Upper lobe of left lung (tissue), 4 donors: ENCODE results near the gene SLN.

ENCODE experiments used
- EP300 ChIP-seq, 4 donors: sonication (generic); formaldehyde crosslinking; IDR thresholded peaks; one replicate each; pipeline ENCODE4 v1.5.1; 2017; ENCODE audit warnings: antibody characterized with exemption in 4 of 4, control low read depth in 2 of 4
- POLR2A ChIP-seq, 4 donors: fragments of 450-650 bp; IDR thresholded peaks; one replicate each; pipeline ENCODE4 v1.5.1; 2016 to 2017; ENCODE audit warnings: antibody characterized with exemption in 4 of 4, mild to moderate bottlenecking in 2 of 4
- POLR2AphosphoS5 ChIP-seq, 2 donors: sonication (generic); formaldehyde crosslinking; IDR thresholded peaks; one replicate each; pipeline ENCODE4 v1.5.1; 2017; ENCODE audit warnings: antibody characterized with exemption in 2 of 2
- TF ChIP-seq, protein P1 (sequence below), 6 experiments: fragments of 450-650 bp in 4 of 6; fragments of 200-600 bp in 2 of 6; sonication (generic) in 2 of 6; IDR thresholded peaks; one replicate each; pipeline ENCODE4 v1.5.1; 2016 to 2019; ENCODE audit warnings: antibody characterized with exemption in 6 of 6

DNA sequence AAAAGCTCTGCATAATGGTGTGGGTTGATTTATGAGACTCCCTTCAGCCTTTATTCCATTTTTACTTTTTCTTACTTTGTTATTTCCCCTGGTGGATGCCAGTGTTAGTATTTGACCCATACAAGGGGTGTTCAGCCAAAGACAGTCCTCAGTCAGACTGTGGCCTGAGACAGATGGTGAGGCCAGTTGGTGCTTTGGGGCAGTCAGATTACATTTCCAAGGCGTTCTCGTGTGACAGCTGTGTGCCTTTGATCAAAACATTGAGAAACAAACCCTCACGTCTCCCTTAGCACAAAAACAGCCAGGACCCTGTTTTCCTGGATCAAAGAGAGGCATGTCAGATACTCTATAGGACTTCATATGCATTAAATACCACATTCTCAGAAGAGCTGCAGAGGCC is 31.3 kb upstream of the SLN start:
- TF ChIP-seq, protein P1, sequence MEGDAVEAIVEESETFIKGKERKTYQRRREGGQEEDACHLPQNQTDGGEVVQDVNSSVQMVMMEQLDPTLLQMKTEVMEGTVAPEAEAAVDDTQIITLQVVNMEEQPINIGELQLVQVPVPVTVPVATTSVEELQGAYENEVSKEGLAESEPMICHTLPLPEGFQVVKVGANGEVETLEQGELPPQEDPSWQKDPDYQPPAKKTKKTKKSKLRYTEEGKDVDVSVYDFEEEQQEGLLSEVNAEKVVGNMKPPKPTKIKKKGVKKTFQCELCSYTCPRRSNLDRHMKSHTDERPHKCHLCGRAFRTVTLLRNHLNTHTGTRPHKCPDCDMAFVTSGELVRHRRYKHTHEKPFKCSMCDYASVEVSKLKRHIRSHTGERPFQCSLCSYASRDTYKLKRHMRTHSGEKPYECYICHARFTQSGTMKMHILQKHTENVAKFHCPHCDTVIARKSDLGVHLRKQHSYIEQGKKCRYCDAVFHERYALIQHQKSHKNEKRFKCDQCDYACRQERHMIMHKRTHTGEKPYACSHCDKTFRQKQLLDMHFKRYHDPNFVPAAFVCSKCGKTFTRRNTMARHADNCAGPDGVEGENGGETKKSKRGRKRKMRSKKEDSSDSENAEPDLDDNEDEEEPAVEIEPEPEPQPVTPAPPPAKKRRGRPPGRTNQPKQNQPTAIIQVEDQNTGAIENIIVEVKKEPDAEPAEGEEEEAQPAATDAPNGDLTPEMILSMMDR (IDR thresholded peaks at IDR 0.05), result no peak
- no peak for TF ChIP-seq POLR2AphosphoS5 (IDR thresholded peaks at IDR 0.05)
- TF ChIP-seq POLR2A (IDR thresholded peaks at IDR 0.05), result no peak
- no peak for TF ChIP-seq EP300 (IDR thresholded peaks at IDR 0.05)
